Activated T-cell treated with anti-CD3 and anti-CD28 coated beads, Interleukin-2, amount 50 U/mL, for 72 hours (primary cell): ENCODE data around the gene USP43. TPM values are rescaled to one million over a fixed set of nuclear protein-coding genes. Genes with fewer than 3 reads are reported as not detected.
"Not testable (repeated sequence)": the region's sequence is repeated elsewhere in the genome, so short reads cannot be mapped to it uniquely, and the experiment has no call there.

Experiments
- ATAC-seq, 2 donors: fragments of 150-1000 bp; cut with Tn5 transposase; replicated peaks in 1 of 2; 2 replicates each; pipeline ENCODE4 v1.10.0; 2021; ENCODE audit warnings: moderate library complexity in 2 of 2, mild to moderate bottlenecking in 1 of 2
- DNase-seq, 2 donors: peaks; one replicate each; pipeline ENCODE4 v3.0.0; 2021 to 2022; ENCODE audit warnings: mixed read lengths in 1 of 2
- H3K27ac Mint-ChIP-seq: one replicate; pipeline ENCODE4 v1.8.0; 2022; ENCODE audit warnings: mild to moderate bottlenecking, moderate library complexity, mixed read lengths
- H3K27me3 Mint-ChIP-seq: one replicate; pipeline ENCODE4 v1.8.0; 2022; ENCODE audit warnings: low read depth, mixed read lengths
- H3K36me3 Mint-ChIP-seq, 2 donors: one replicate each; pipeline ENCODE4 v1.8.0; 2022; ENCODE audit warnings: mixed read lengths in 2 of 2, mild to moderate bottlenecking in 1 of 2; ENCODE audit not compliant: insufficient read depth in 2 of 2
- H3K4me1 Mint-ChIP-seq: one replicate; pipeline ENCODE4 v1.8.0; 2022; ENCODE audit warnings: low read depth, mixed read lengths
- H3K4me3 Mint-ChIP-seq, 2 donors: one replicate each; pipeline ENCODE4 v1.8.0; 2022; ENCODE audit warnings: mild to moderate bottlenecking in 2 of 2, mixed read lengths in 2 of 2, moderate library complexity in 2 of 2
- H3K9me3 Mint-ChIP-seq, 2 donors: one replicate each; pipeline ENCODE4 v1.8.0; 2022; ENCODE audit warnings: mixed read lengths in 2 of 2
- total RNA-seq, 2 donors: library from RNA; stranded (reverse); gene quantifications; one replicate each; pipeline ENCODE4 v1.2.3, GENCODE V29; 2022

Gene USP43
- total RNA-seq, 2 donors from 2014 or later = 0.50 to 1.6 TPM

DNA sequence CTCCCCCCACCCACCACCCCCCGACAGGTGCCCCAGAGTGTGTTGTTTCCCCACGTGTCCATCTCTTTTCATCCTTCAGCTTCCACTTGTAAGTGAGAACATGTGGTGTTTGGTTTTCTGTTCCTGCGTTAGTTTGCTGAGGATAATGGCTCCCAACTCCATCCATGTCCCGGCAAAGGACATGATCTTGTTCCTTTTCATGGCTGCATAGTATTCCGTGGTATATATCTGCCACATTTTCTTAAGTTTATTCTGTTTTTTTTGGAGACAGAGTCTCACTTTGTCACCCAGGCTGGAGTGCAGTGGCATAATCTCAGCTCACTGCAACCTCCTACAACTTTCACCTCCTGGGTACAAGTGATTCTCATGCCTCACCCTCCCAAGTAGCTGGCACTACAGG lies 4.9 kb upstream of the USP43 start:
- not testable (repeated sequence) for H3K9me3 Mint-ChIP-seq, H3K27ac Mint-ChIP-seq, H3K4me1 Mint-ChIP-seq, DNase-seq, ATAC-seq, H3K36me3 Mint-ChIP-seq, H3K4me3 Mint-ChIP-seq
- H3K27me3 Mint-ChIP-seq = peaks cover 43% of the 10 kb centered on the region

DNA sequence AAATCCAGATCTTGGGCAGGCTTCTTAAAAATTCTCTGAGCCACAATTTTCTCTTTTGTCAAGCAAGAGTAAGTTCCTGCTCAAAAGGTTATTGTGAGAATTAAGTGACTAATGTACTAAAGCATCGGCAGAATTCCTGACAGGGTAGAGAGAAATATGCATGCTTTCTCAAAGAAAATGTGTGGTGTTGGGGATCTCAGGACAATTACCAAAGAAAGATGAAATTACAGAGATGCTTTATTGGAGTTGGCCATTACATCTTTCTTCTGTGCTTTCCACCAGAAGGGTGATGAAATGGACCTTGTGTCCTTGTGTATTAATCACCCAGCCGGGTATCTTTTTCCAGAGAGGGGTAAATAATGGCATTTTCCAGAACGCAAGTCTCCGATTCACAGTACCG lies 1.7 kb upstream of the USP43 start:
- H3K9me3 Mint-ChIP-seq = no peaks in the 10 kb centered on the region

DNA sequence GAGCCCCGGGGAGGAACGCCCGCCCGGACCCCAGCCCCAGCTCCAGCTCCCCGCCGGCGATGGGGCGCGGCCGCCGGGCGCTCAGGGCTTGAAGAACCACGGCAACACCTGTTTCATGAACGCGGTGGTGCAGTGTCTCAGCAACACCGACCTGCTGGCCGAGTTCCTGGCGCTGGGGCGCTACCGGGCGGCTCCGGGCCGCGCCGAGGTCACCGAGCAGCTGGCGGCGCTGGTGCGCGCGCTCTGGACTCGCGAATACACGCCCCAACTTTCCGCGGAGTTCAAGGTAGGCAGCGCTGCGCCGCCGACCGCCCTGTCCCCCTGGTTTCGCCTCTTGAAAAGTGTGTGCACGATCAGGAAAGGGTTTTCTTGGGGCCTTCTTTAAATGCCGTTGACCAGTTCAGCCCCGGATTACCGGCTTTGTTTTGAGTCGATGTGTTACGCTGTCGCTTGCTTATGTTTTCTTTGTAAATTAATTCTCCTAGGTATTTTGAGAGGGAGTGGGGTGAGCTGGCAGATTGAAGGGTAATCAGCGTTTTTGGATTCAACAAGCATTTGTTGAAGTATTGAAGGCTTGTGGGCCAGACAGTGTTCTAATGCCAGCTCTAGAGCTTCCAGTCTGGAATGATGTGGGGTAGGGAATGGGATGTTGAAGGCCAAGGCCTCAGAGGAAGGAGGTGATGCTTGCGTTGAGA lies 681 bp downstream of the USP43 start:
- Mint-ChIP-seq H3K4me3 (peak overlapping the region; percentile 79 to 86), H3K36me3 (no peaks in the 10 kb centered on the region), H3K27ac (peak overlapping the region; percentile 1), H3K4me1 (peaks cover 21% of the 10 kb centered on the region), H3K27me3 (peaks cover 63% of the 10 kb centered on the region), H3K9me3 (no peaks in the 10 kb centered on the region)
- ATAC-seq (peak; percentile 70 to 78), DNase-seq (peak; percentile 38 to 60)

More for the DNA sequence above, 1.7 kb upstream of the USP43 start:
- no peak for DNase-seq
- no peak for ATAC-seq
- no peaks in the 10 kb centered on the region for H3K36me3 Mint-ChIP-seq
- H3K27me3 Mint-ChIP-seq = peaks cover 62% of the 10 kb centered on the region
- H3K4me1 Mint-ChIP-seq = peaks cover 17% of the 10 kb centered on the region
- H3K27ac Mint-ChIP-seq = no peak overlapping the region
- peak overlapping the region; percentile 7 to 43 for H3K4me3 Mint-ChIP-seq

DNA sequence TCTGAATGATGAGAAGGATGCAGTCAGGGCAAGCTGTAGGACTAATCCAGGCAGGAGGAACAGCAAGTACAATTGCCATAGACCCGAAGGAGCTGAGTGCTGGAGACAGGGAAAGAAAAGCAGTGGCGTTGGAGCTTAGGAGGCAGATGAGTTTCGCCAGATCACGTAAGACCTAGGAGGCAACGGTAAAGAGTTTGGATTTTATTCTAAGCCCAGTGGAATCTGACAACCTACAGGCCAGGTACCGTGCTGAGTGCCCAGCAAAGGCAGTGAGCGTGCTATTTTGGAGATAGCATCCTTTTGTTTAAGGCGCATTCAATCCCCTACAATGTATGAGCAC lies 1.2 kb downstream of the USP43 start:
- no peak for DNase-seq
- Mint-ChIP-seq H3K9me3 (no peaks in the 10 kb centered on the region), H3K4me3 (peak overlapping the region; percentile 79 to 86), H3K27ac (peak overlapping the region; percentile 1), H3K36me3 (no peaks in the 10 kb centered on the region), H3K4me1 (peaks cover 21% of the 10 kb centered on the region), H3K27me3 (peaks cover 63% of the 10 kb centered on the region)
- no peak for ATAC-seq

DNA sequence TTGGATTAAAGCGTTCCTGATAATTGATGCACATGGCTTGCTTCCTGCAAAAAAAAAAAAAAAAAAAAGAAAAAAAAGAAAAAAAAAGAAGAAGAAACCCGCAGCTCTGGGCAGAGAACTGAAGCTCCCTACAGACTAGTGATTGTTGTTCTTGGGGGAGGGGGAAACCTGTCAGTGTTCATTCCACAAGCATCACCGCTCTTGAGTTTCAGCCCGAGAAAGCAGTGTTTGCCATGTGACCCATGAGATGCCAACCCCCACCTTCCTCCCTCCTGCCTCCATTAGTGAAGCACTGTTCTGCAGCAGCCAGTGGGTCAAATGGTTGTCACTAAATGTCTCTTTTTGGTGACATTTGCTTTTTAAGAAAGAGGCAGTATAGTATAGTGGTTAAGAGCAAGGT lies 1.7 kb downstream of the USP43 start:
- H3K27me3 Mint-ChIP-seq = peaks cover 61% of the 10 kb centered on the region
- no peaks in the 10 kb centered on the region for H3K36me3 Mint-ChIP-seq
- ATAC-seq (no peak), DNase-seq (no peak)
- no peak overlapping the region for H3K4me3 Mint-ChIP-seq
- H3K9me3 Mint-ChIP-seq = no peaks in the 10 kb centered on the region
- no peak overlapping the region for H3K27ac Mint-ChIP-seq
- peaks cover 21% of the 10 kb centered on the region for H3K4me1 Mint-ChIP-seq

DNA sequence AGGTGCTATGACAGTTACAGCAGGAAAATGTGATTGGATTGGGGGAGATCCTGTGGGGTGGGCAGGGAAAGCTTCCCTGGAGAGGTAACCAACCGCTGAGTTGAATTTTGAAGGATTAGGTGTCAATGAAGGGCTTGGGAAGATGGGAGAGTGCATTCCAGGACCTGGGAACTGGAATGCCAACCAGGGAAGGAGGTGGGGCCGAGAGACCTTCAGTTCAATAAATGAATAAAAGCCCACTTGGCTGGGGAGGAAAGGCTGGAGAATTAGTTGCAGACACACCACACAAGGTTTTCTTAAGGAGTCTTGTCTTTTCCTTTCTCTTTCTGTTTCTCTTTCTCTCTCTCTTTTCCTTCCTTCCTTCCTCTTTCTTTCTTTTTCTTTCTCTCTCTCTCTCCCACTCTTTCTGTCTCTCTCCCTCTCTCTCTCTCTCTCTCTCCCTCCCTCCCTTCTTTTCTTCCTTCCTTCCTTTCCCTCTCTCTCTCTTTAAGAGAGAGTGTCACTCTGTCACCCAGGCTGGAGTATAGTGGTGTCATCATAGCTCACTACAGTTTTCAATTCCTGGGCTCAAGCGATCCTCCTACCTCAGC lies 3.3 kb downstream of the USP43 start:
- Mint-ChIP-seq H3K27me3 (peaks cover 52% of the 10 kb centered on the region), H3K4me3 (peak overlapping the region in 1 of 2 donors; percentile 41), H3K4me1 (peaks cover 21% of the 10 kb centered on the region), H3K9me3 (no peaks in the 10 kb centered on the region), H3K27ac (no peak overlapping the region), H3K36me3 (no peaks in the 10 kb centered on the region)
- ATAC-seq = no peak
- no peak for DNase-seq

DNA sequence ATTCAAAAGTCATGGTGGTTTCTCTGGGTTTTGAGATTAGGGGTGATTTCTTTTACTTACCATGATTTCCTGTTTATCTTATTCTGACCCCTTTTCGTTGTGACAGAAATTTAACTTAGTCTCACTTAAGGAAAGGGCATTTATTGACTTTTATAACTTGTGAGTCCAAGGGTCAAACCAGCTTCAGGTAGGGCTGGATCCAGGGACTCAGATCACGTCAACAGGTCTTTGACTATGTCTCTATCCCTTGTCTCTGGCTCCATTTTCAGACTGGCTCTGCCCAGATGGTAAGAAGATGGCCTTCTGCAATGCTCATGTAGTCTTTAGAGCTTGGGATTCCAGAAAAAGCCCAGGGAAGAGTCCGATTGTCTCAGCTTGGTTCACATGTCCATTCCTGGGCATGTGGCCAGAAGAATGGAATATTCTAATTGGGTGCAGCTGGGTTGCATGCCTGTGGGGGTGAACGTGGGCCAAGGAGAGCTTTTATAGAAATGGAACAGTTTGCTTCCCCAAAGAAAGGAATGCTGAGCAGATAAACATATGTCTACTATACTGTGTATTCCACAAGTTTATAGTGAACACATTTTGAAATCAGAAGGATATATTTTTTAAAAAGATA lies 13.4 kb downstream of the USP43 start:
- ATAC-seq (no peak), DNase-seq (no peak)
- H3K27ac Mint-ChIP-seq = no peak overlapping the region
- no peaks in the 10 kb centered on the region for H3K9me3 Mint-ChIP-seq
- H3K4me1 Mint-ChIP-seq = no peaks in the 10 kb centered on the region
- H3K4me3 Mint-ChIP-seq = no peak overlapping the region
- no peaks in the 10 kb centered on the region for H3K36me3 Mint-ChIP-seq
- H3K27me3 Mint-ChIP-seq = peaks cover 20% of the 10 kb centered on the region

DNA sequence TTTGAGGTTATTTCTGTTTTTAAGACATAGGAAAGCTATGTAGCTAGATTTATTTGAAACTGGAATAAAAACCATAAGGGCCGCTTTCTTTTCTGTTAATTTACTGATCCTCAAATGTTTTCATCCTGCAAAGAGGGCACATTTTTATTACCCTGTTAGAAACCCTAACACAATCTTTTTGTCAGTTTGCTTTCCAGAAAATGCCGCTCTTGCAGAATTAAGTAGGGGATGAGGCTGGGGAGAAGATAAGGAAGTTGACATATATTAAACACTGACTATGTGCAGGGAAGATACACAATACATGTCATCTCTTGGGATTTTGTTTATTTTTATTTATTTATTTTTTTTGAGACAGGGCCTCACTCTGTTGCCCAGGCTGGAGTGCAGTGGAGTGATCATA lies 15.7 kb downstream of the USP43 start:
- Mint-ChIP-seq H3K27me3 (peaks cover 8% of the 10 kb centered on the region), H3K36me3 (no peaks in the 10 kb centered on the region), H3K4me3 (no peak overlapping the region), H3K9me3 (no peaks in the 10 kb centered on the region), H3K4me1 (no peaks in the 10 kb centered on the region), H3K27ac (no peak overlapping the region)
- DNase-seq = no peak
- no peak for ATAC-seq

DNA sequence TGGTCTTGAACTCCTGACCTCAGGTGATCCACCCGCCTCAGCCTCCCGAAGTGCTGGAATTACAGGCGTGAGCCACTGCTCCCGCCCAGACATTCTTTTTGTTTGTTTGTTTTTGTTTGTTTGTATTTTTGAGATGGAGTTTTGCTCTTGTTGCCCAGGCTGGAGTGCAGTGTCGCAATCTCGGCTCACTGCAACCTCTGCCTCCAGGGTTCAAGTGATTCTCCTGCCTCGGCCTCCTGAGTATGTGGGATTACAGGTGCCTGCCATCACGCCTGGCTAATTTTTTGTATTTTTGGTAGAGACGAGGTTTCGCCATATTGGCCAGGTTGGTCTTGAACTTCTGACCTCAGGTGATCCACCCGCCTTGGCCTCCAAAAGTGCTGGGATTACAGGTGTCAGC lies 18.2 kb downstream of the USP43 start:
- H3K27me3 Mint-ChIP-seq, H3K36me3 Mint-ChIP-seq, DNase-seq, H3K9me3 Mint-ChIP-seq, H3K4me3 Mint-ChIP-seq, ATAC-seq, H3K4me1 Mint-ChIP-seq, H3K27ac Mint-ChIP-seq: not testable (repeated sequence)

DNA sequence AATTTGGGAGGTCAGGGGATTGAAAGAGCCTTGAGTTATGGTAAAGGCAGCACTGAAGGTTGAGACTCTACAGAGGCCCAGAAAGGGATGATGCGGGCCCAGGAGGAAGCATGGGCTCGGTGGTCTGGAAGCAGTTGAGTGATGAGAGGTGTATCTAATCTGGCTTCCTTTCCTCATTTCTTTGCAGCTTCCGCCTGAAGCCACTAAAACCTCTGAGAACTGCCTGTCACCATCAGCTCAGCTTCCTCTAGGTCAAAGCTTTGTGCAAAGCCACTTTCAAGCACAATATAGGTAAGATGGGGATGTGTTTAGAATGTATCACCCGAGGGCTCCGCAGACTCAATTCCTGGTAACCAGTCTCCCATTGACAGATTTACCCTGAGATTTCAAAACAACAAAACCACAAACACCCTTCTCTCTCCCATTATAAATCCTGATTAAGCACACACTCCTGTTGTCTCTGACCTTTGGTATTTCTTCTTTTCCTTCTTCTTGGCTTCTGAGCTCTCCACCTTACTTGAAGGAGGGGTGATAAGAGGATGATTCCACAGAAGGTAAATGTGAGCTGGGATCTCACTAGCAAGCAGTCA lies 21.2 kb downstream of the USP43 start:
- Mint-ChIP-seq H3K27me3 (peaks cover 26% of the 10 kb centered on the region), H3K4me1 (peaks cover 9% of the 10 kb centered on the region), H3K36me3 (no peaks in the 10 kb centered on the region), H3K9me3 (no peaks in the 10 kb centered on the region), H3K4me3 (peak overlapping the region in 1 of 2 donors; percentile 2), H3K27ac (no peak overlapping the region)
- peak; percentile 18 to 81 for ATAC-seq
- peak in 1 of 2 donors; percentile 16 for DNase-seq

DNA sequence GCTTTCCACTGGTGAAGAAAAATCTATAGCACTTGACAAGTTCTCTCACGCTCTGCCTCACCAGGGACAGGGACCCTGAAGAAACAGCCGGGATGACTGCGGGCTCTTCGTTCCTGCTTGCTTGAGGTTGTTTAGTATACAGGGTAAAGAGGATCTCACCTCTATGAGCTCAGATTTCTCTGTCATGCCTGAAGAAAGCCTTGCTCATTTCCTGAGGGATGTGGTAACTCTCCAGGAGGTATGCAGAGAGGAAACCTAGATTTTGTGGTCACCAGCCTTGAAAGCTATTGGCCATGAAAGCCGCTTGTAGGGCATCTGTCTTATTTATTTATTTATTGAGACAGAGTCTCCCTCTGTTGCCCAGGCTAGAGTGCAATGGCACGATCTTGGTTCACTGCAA lies 23.2 kb downstream of the USP43 start:
- DNase-seq (no peak), ATAC-seq (peak in 1 of 2 donors; percentile 44)
- H3K27me3 Mint-ChIP-seq = peaks cover 26% of the 10 kb centered on the region
- H3K4me1 Mint-ChIP-seq = peaks cover 9% of the 10 kb centered on the region
- H3K36me3 Mint-ChIP-seq = no peaks in the 10 kb centered on the region
- H3K9me3 Mint-ChIP-seq = no peaks in the 10 kb centered on the region
- no peak overlapping the region for H3K4me3 Mint-ChIP-seq
- H3K27ac Mint-ChIP-seq = no peak overlapping the region

DNA sequence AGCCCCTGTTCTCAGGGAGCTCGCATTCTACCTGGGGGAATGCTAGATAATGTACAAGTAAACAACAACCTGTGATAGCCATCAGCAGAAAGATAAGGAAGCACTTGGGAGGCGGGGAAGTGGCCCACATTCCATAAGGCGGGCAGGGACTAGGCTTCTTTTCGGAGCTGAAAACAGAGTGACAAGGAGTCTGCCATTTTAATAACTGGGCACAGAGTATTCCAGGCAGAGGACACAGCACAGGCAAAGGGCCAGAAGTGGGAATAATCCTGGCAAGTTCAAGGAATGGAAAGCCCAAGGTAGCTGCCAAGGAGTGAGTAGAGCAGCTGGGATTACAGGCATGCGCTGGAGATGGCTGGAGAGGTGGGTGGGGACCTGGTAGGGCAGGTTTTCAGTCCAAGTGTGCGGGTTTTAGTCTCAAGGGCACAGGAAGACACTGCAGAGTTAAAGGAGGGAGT lies 24.3 kb downstream of the USP43 start:
- H3K4me1 Mint-ChIP-seq = peaks cover 9% of the 10 kb centered on the region
- no peak for ATAC-seq
- no peaks in the 10 kb centered on the region for H3K36me3 Mint-ChIP-seq
- H3K9me3 Mint-ChIP-seq = no peaks in the 10 kb centered on the region
- no peak overlapping the region for H3K4me3 Mint-ChIP-seq
- DNase-seq = no peak
- H3K27ac Mint-ChIP-seq = no peak overlapping the region
- H3K27me3 Mint-ChIP-seq = peaks cover 26% of the 10 kb centered on the region

DNA sequence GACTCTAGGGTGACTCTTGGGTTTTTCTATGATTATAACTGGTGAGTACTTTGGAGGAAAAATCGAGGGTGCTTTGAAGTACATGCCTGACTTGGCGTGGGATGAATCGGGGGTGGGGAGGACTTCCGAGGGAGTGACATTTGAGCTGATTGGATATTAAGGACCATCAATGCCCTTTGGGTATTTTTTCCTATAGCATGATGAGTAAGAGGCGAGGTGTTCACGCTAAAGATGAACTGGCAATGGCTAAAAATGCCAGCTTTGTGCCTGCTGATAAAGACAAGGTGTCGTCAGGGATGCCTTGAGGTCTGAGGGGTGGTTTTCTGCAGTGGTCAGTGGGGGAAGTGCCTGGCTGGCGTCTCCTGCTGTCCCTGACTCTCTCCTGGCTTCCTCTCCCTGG lies 25.3 kb downstream of the USP43 start:
- H3K27me3 Mint-ChIP-seq = peaks cover 22% of the 10 kb centered on the region
- H3K9me3 Mint-ChIP-seq = no peaks in the 10 kb centered on the region
- ATAC-seq (no peak), DNase-seq (no peak)
- H3K4me1 Mint-ChIP-seq = peaks cover 9% of the 10 kb centered on the region
- no peak overlapping the region for H3K27ac Mint-ChIP-seq
- no peaks in the 10 kb centered on the region for H3K36me3 Mint-ChIP-seq
- no peak overlapping the region for H3K4me3 Mint-ChIP-seq
